ENCODE data around the gene DPH6.

DNA sequence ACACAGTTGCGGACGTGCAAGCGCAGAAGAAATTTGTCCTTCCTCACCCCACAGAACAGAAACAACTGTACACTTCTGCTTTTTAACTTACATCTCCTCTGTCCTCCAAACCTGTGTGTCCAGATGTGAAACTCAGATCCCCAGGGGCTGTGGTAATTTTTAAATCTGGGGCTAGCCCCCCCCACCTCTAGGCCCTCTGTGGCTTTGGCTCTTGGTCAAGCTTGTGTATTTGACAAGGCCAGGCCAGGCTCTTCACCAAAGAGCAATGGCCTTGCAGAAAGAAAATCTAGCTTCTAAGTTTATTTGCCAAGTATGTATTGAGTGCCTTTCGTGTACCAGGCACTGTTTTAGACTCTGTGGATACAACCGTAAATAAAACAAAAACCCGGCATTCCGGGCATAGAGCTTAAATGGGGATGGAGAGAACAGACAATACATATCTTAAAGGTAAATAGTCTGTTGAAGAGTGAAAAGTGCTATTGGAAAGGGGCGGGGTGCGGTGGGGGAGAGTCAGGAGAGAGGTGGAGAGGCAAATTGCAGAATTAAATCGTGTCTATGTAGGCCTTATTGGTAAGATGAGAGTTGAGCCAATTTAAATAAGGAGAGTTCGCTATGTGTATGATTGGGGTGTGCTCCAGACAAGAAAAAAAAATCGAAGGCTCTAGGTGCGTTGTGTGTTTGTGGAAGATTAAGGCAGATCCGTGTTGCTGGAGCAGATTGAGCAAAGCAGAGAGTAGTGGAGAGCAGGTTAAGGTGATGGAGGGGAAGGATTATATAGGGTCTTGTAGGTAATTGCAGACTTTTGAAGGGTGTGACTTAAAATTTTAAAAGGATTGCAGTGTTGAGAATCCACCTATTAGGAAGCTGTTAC, 781 bp upstream of the DPH6 start:
- no peak for TF ChIP-seq CTCF (IDR thresholded peaks at IDR 0.05)
- no peak for TF ChIP-seq ZFX (IDR thresholded peaks at IDR 0.05; ENCODE audit: borderline replicate concordance)

Data from 22Rv1 (cell line).